ENCODE results near the gene RFX4.

RFX4 gene

DNA sequence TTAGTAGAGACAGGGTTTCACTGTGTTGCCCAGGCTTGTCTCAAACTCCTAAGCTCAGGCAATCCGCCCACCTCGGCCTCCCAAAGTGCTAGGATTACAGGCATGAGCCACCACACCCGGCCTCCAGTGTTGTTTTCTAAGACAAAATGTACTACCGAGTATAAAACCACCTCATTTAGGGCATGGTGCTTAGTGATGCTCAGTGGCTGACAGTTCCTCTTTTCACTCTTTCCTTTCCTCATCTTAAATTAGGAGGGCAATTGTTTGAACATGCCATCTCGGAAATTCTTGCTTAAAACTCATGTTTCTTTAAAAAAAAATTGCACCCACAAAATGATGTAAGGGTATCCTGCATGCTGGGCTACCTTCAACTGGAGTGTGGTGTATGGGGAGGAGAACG is 89.0 kb downstream of the RFX4 start:
- in situ Hi-C loops (cut with MboI; ENCODE audit: low sequenced_read_pairs, unreplicated experiment): no loop called here
- no peak for DNase-seq (ENCODE audit: low spot score)
- TF ChIP-seq CTCF (IDR thresholded peaks at IDR 0.05; ENCODE audit: borderline replicate concordance, control extremely low read depth, extremely low read depth, insufficient read depth, missing control alignments): no peak

- in situ Hi-C loops (cut with MboI; ENCODE audit: low sequenced_read_pairs, unreplicated experiment): no loop called here
- DNase-seq (ENCODE audit: low spot score): no peak
- TF ChIP-seq CTCF (IDR thresholded peaks at IDR 0.05; ENCODE audit: borderline replicate concordance, control extremely low read depth, extremely low read depth, insufficient read depth, missing control alignments): no peak
Measured at GRCh38 chr12:106672314-106673025, 89.7 kb downstream of the RFX4 start.

GRCh38 chr12:106673141-106673540 is 90.3 kb downstream of the RFX4 start:
- DNase-seq (ENCODE audit: low spot score): no peak
- no peak for TF ChIP-seq CTCF (IDR thresholded peaks at IDR 0.05; ENCODE audit: borderline replicate concordance, control extremely low read depth, extremely low read depth, insufficient read depth, missing control alignments)
- in situ Hi-C loops (cut with MboI; ENCODE audit: low sequenced_read_pairs, unreplicated experiment): no loop called here

- DNase-seq (ENCODE audit: low spot score): no peak
- in situ Hi-C loops (cut with MboI; ENCODE audit: low sequenced_read_pairs, unreplicated experiment): no loop called here
- TF ChIP-seq CTCF (IDR thresholded peaks at IDR 0.05; ENCODE audit: borderline replicate concordance, control extremely low read depth, extremely low read depth, insufficient read depth, missing control alignments): no peak
Measured at GRCh38 chr12:106675651-106676435, 93.0 kb downstream of the RFX4 start.

DNA sequence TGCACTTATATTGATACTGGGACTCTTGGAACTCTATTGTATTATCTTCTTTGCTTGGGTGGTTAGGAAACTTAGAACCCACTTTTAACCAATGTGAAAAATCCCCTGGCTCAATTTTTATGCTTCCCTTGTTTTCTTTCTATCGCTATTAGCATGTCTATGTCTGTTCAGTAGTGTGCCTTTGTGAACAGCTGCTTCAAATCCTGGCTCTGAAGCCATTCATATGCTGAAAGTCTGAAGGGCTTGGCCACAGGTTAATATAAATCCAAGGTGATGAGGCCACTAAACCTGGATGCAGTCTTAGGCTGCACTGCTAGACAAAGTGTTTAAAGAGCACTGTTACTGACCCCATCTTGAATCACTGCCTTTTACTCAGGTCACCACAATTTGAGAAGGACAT is 96.8 kb downstream of the RFX4 start:
- no peak for DNase-seq (ENCODE audit: low spot score)
- no peak for TF ChIP-seq CTCF (IDR thresholded peaks at IDR 0.05; ENCODE audit: borderline replicate concordance, control extremely low read depth, extremely low read depth, insufficient read depth, missing control alignments)
- in situ Hi-C loops (cut with MboI; ENCODE audit: low sequenced_read_pairs, unreplicated experiment): no loop called here

- no peak for DNase-seq (ENCODE audit: low spot score)
- in situ Hi-C loops (cut with MboI; ENCODE audit: low sequenced_read_pairs, unreplicated experiment): no loop called here
- TF ChIP-seq CTCF (IDR thresholded peaks at IDR 0.05; ENCODE audit: borderline replicate concordance, control extremely low read depth, extremely low read depth, insufficient read depth, missing control alignments): no peak
Measured at GRCh38 chr12:106680280-106680679, 97.5 kb downstream of the RFX4 start.
